GM18858 (cell line): Measurements from ENCODE around the gene IFI16.

Experiments used
- ATAC-seq: cut with Tn5 transposase; IDR thresholded peaks from one replicate; pipeline ENCODE4 v1.9.1; 2021; ENCODE audit not compliant: unreplicated experiment

Gene IFI16

DNA sequence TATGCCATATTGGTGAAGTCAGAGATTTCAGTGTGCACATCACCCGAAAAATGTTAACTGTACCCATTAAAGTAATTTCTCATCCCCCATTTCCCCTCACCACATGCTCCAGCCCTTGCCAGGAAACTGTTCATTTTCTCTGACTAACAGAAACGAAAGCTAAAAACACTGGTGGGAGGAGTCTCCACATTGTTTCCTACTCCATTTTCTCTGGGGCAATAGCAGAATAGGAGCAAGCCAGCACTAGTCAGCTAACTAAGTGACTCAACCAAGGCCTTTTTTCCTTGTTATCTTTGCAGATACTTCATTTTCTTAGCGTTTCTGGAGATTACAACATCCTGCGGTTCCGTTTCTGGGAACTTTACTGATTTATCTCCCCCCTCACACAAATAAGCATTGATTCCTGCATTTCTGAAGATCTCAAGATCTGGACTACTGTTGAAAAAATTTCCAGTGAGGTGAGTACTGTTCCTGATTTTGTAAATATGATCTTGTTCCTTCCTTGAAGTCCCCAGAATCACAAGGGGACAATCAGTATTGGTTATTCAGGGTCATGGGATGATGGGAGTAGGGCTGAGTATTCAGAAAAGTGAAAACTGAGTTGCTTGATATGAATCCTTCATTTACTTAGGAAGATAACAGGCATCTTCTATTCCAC lies at the start of gene IFI16:
IFI16 (plus strand) TSS at position 204 of the 658 bp plus-strand sequence. CDS start 4,774 bp downstream, outside the sequence.
- peak; percentile 59 for ATAC-seq

GRCh38 chr1:158961178-158961577 lies 48.5 kb upstream of the IFI16 start:
- no peak for ATAC-seq

GRCh38 chr1:158962983-158963382 lies 46.7 kb upstream of the IFI16 start:
- no peak for ATAC-seq

DNA sequence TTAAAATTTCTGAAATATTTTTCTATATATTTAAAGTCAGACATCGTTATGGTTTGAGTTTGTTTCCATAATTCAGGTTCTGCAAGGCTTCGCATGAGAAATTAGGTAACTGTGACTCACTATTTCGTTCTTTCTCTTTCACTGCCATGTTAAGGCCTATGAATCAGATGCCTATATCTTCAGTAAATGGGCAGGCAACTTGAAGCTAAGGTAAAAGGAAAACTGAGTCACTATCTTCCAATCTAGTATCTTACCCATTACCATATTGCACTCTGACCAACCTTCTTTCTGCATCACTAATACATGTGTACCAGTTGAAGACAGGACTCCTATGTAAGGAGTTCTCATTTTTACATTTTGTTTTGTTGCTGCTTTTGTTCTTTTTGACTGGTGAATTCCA lies 40.5 kb upstream of the IFI16 start:
- no peak for ATAC-seq

DNA sequence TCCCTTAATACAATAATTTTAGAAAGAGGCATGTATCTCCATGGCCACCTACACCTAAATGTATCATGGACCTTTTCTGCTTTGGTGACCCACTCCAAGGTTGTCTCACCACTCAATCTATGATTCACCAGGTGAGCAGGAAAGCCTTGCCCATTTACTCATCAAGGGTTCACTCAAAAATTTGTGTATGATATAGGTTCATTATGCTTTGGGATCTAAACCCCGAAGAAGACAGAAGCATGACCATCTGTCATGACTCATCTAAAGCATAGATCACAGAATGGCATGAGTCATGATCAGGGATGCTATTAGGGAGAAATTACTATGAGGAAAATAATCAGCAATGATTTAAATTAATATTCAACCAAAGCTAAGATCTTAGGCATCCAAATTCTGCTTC lies 39.9 kb upstream of the IFI16 start:
- ATAC-seq, result no peak

- ATAC-seq, result no peak
These were observed 36.9 kb upstream of the IFI16 start for GRCh38 chr1:158972841-158973240.

GRCh38 chr1:158976219-158976618 lies 33.5 kb upstream of the IFI16 start:
- no peak for ATAC-seq

GRCh38 chr1:158978730-158979129 lies 31.0 kb upstream of the IFI16 start:
- ATAC-seq, result no peak

GRCh38 chr1:158979229-158979628 lies 30.5 kb upstream of the IFI16 start:
- ATAC-seq, result no peak

- no peak for ATAC-seq
These were observed 26.5 kb upstream of the IFI16 start for GRCh38 chr1:158983235-158983634.

DNA sequence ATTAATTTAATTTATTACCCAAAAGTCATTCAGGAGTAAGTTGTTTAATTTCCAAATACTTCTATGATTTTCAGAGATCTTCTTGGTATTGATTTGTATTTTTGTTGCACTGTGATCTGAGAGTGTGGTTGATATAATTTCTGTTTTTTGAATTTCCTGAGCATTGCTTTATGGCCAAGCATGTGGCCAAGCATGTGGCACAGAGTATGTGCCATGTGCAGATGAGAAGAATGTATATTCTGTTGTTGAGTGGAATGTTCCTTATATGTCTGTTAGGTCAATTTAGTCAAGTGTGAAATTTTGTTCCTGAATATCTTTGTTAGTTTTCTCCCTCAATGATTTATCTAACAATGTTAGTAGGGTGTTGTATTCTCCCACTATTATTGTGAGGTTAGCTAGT lies 25.3 kb upstream of the IFI16 start:
- no peak for ATAC-seq

- ATAC-seq, result no peak
These were observed 20.3 kb upstream of the IFI16 start for GRCh38 chr1:158989424-158989823.

- no peak for ATAC-seq
These were observed 16.9 kb upstream of the IFI16 start for GRCh38 chr1:158992787-158993312.

DNA sequence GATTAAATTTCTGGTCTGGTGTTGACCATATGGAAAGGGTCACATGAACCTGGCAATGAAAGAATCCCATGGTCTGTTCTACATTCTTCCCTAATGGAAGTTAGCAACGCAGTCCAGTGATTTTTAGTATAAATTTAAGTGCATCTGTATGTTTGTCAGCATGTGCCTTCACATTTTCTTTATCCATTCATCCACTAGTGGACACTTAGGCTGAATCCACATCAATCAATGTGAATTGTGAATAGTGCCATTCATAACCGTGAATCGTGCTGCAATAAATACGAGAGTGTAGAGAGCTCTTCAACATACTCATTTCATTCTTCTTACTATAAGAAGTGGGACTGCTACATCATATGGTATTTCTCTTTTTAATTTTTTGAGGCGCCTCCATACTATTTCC lies 12.7 kb upstream of the IFI16 start:
- no peak for ATAC-seq

GRCh38 chr1:158998037-158998780 lies 11.5 kb upstream of the IFI16 start:
- no peak for ATAC-seq

DNA sequence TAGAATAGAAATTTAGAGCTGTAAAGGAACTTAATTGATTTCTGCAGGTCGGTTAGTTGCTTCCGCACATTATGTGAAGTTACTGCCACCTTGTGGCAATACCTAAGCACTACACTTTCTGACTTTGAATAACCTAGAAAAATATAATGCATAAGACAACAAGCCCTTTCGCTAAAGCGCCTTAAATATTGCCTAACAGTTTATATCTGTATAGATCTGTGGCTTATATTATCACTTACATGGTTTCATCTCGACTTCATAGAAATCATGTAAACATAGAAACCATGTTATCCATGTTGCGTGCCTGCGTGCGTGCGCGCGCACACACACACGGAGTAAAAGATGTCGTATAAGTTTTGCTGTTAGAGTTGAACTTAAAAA lies 10.9 kb upstream of the IFI16 start:
- ATAC-seq, result no peak

GRCh38 chr1:158999316-159000069 lies 10.2 kb upstream of the IFI16 start:
- ATAC-seq, result no peak

DNA sequence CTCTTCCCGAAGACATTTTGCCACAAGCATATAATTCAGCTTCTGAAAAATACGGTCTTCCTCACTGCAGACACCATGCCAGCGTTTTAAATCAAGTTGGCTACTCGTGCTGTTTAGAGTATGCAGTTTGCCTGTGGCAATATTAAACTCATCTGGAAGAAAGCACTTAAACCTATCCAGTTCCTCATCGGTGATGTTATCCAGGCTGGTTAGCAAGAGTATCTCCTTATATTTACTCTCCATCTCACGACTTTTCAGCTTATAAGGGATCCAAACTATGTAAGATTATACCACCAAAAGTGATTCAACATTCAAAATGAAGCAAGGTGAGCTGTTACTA lies 9.7 kb upstream of the IFI16 start:
- ATAC-seq, result no peak

DNA sequence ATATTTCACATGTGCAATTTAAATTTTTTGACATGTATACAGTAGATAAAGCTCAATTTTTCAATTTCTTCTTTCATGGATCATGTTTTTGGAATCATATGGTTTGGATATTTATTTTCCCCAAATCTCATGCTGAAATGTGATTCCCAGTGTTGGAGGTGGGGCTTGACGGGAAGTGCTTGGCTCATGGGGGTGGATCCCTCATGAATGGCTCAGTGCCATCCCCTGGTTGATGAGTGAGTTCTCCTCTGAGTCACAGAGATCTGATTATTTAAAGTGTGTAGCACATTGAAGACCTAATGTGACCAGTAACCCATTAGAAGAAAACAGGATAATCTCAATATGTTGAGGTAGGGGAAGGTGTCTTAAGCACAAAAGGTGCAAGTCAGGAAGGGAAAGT lies 9.1 kb upstream of the IFI16 start:
- ATAC-seq, result no peak

- no peak for ATAC-seq
These were observed 4.5 kb upstream of the IFI16 start for GRCh38 chr1:159005161-159005560.

DNA sequence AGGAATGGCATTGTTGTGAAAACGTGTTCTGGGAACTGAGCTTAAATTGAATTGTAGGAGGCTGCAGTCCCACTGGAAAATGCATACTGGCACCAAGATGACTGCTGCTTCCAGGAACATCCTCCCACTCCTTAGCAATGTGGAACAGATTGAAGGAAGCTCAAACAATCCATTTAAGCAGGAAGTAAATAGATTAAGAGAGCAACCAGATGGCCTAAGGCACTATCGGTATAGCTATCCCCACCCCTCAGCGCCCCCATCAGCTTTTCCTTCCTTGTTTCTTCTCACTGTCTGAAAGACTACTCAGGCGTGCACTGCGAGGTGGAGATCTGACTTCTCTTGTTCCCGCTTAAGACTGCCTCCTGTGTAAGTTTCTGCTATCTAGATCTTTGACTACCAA lies 4.0 kb upstream of the IFI16 start:
- ATAC-seq, result no peak
